HepG2 (cell line): ENCODE results near the gene PLD1. TPM values are rescaled to one million over a fixed set of nuclear protein-coding genes. Genes with fewer than 3 reads are reported as not detected.

Source experiments
- ATAC-seq: fragments of 200-7000 bp; cut with Tn5 transposase; 3 replicates; pipeline ENCODE4 v1.9.1; 2020; ENCODE audit warnings: mild to moderate bottlenecking, moderate library complexity
- BruUV-seq: library from RNA; stranded (reverse); fragments of 400-500 nt; replicated peaks from 2 replicates; lab custom pipeline; 2021; lab: Mats Ljungman, UMichigan
- CTCF ChIA-PET: fragments of 300-600 bp; formaldehyde crosslinking; extraction: SDS; loops from one replicate; lab custom pipeline; 2021; ENCODE audit warnings: low total read pairs, inconsistent platforms, low intra/inter-chr PET ratio; lab: Yijun Ruan, JAX
- POLR2A ChIA-PET: fragments of 350-600 bp; sonication (Branson Sonifier 250); formaldehyde crosslinking; loops from one replicate; lab custom pipeline; 2020; ENCODE audit warnings: antibody characterized with exemption, inconsistent platforms; lab: Yijun Ruan, JAX
- DNase-seq: peaks from one replicate; pipeline ENCODE4 v3.0.0-alpha.2; 2015; ENCODE audit warnings: low spot score
- FAIRE-seq: peaks from 3 replicates; lab custom pipeline; 2011; peaks lifted over from hg19 to GRCh38; lab: Jason Lieb, UNC
- H2AFZ ChIP-seq: one replicate; pipeline ENCODE4 v1.6.1; 2011; ENCODE audit warnings: low read length, inconsistent platforms
- H3K27ac ChIP-seq: fragments of 300-600 bp; 3 replicates; pipeline ENCODE4 v1.8.0; 2011; ENCODE audit warnings: mixed run types, mild to moderate bottlenecking, mixed read lengths, low read length, inconsistent platforms; ENCODE audit not compliant: insufficient read depth; ENCODE audit errors: extremely low read length
- H3K27me3 ChIP-seq, 2 experiments: fragments of 200-600 bp in 1 of 2; 2 replicates in 1 of 2; 3 replicates in 1 of 2; pipeline versions ENCODE4 v1.6.0 to v1.8.0; 2011; ENCODE audit warnings: low read length in 2 of 2, mild to moderate bottlenecking in 2 of 2, moderate library complexity in 2 of 2, inconsistent platforms in 1 of 2; ENCODE audit not compliant: insufficient read depth in 2 of 2, control insufficient read depth in 1 of 2
- H3K36me3 ChIP-seq, 2 experiments: fragments of 200-600 bp in 1 of 2; replicated peaks in 1 of 2; 2 replicates in 1 of 2; 3 replicates in 1 of 2; pipeline versions ENCODE4 v1.5.1 to v1.8.0; 2011; ENCODE audit warnings: low read length in 2 of 2, inconsistent platforms in 1 of 2; ENCODE audit not compliant: insufficient read depth in 2 of 2, control insufficient read depth in 1 of 2
- H3K4me1 ChIP-seq: 2 replicates; pipeline ENCODE4 v1.5.1; 2012; ENCODE audit warnings: low read length, inconsistent platforms; ENCODE audit not compliant: insufficient read depth
- H3K4me2 ChIP-seq: 2 replicates; pipeline ENCODE4 v1.6.0; 2011; ENCODE audit warnings: low read depth, low read length, inconsistent platforms
- H3K4me3 ChIP-seq, 3 experiments: fragments of 200-600 bp in 1 of 3; sonication (generic), shearing (Covaris generic) in 1 of 3; replicated peaks in 1 of 3; 2 replicates each; pipeline ENCODE4 v1.5.1; 2011 to 2016; ENCODE audit warnings: low read length in 3 of 3, inconsistent platforms in 2 of 3, low read depth in 2 of 3, mild to moderate bottlenecking in 2 of 3, control low read depth in 1 of 3, mixed read lengths in 1 of 3; ENCODE audit not compliant: insufficient read depth in 1 of 3
- H3K79me2 ChIP-seq: one replicate; pipeline ENCODE4 v1.6.1; 2011; ENCODE audit warnings: low read length, inconsistent platforms; ENCODE audit not compliant: insufficient read depth
- H3K9ac ChIP-seq: 2 replicates; pipeline ENCODE4 v1.6.0; 2011; ENCODE audit warnings: mild to moderate bottlenecking, low read depth, low read length, inconsistent platforms; ENCODE audit not compliant: insufficient read depth
- H3K9me3 ChIP-seq: 2 replicates; pipeline ENCODE4 v1.5.1; 2012; ENCODE audit warnings: mild to moderate bottlenecking, low read length
- H4K20me1 ChIP-seq: 2 replicates; pipeline ENCODE4 v1.6.0; 2011; ENCODE audit warnings: inconsistent platforms, mild to moderate bottlenecking, low read length, moderate library complexity; ENCODE audit not compliant: insufficient read depth
- FOXJ3 ChIP-seq: sonication (generic); formaldehyde crosslinking; IDR thresholded peaks from 2 replicates; pipeline ENCODE4 v1.4.0; 2020; ENCODE audit warnings: missing genetic modification reagents, mild to moderate bottlenecking, borderline replicate concordance
- KAT8 ChIP-seq: IDR thresholded peaks from 2 replicates; pipeline ENCODE4 v1.6.1; 2016; ENCODE audit warnings: missing genetic modification reagents, missing compliant biosample characterization
- KMT2B ChIP-seq: IDR thresholded peaks from 2 replicates; pipeline ENCODE4 v1.6.1; 2016; ENCODE audit warnings: missing genetic modification reagents, missing compliant biosample characterization
- NFKB2 ChIP-seq: sonication (generic); formaldehyde crosslinking; IDR thresholded peaks from 2 replicates; pipeline ENCODE4 v1.4.0; 2020; ENCODE audit warnings: missing genetic modification reagents, borderline replicate concordance
- PBX2 ChIP-seq: IDR thresholded peaks from 2 replicates; pipeline ENCODE4 v1.6.1; 2016; ENCODE audit warnings: control low read depth
- PCBP2 ChIP-seq: fragments of 200-400 bp; formaldehyde crosslinking; optimal IDR thresholded peaks from 2 replicates; pipeline ENCODE3; 2018; ENCODE audit warnings: low read length, low read depth; ENCODE audit not compliant: poor library complexity, severe bottlenecking
- RARG ChIP-seq: sonication (generic); formaldehyde crosslinking; IDR thresholded peaks from 2 replicates; pipeline ENCODE4 v1.4.0; 2020; ENCODE audit warnings: low read depth, mild to moderate bottlenecking, missing genetic modification reagents
- RBM39 ChIP-seq: fragments of 200-400 bp; formaldehyde crosslinking; IDR thresholded peaks from one replicate; pipeline ENCODE4 v1.6.1; 2018; ENCODE audit warnings: antibody characterized with exemption, mild to moderate bottlenecking, low read depth, low read length; ENCODE audit not compliant: poor library complexity, severe bottlenecking
- RFX5 ChIP-seq: IDR thresholded peaks from 2 replicates; pipeline ENCODE4 v1.6.1; 2011; ENCODE audit warnings: low read depth, low read length, improper control_type of control experiment
- SMAD3 ChIP-seq: sonication (generic); formaldehyde crosslinking; IDR thresholded peaks from 2 replicates; pipeline ENCODE4 v1.4.0; 2020; ENCODE audit warnings: missing genetic modification reagents
- ZKSCAN8 ChIP-seq: IDR thresholded peaks from 2 replicates; pipeline ENCODE4 v1.6.1; 2016; ENCODE audit warnings: borderline replicate concordance, missing genetic modification reagents, missing compliant biosample characterization
- ZNF317 ChIP-seq: sonication (generic); formaldehyde crosslinking; IDR thresholded peaks from 2 replicates; pipeline ENCODE4 v1.5.0; 2020; ENCODE audit warnings: mild to moderate bottlenecking, missing genetic modification reagents
- ZNF414 ChIP-seq: sonication (generic); formaldehyde crosslinking; IDR thresholded peaks from 2 replicates; pipeline ENCODE4 v1.5.0; 2020; ENCODE audit warnings: missing genetic modification reagents
- ZNF781 ChIP-seq: sonication (generic); formaldehyde crosslinking; IDR thresholded peaks from 2 replicates; pipeline ENCODE4 v1.5.1; 2020; ENCODE audit warnings: borderline replicate concordance, mild to moderate bottlenecking, missing genetic modification reagents; ENCODE audit errors: not compliant biosample characterization
- ZNF792 ChIP-seq: IDR thresholded peaks from 2 replicates; pipeline ENCODE4 v1.6.1; 2016
- WGBS: methylation state at CpG from one replicate; pipeline ENCODE4 v1.1.6; 2017; ENCODE audit warnings: low lambda C conversion rate; 5-methylcytosine and 5-hydroxymethylcytosine counted together
- in situ Hi-C: cut with HindIII; loops from 2 replicates; pipeline ENCODE4 v1.10.0; 2017; ENCODE audit warnings: low pct_unique_long_range_greater_than_20kb; ENCODE audit not compliant: extremely low pct_ligation_motif_present
- intact Hi-C: fragments of 100-400 bp; cut with micrococcal nuclease; formaldehyde crosslinking; loops from one replicate; pipeline ENCODE4 v1.10.0; 2022; ENCODE audit not compliant: unreplicated experiment
- polyA plus RNA-seq, 8 experiments: library from polyadenylated mRNA; depleted of rRNA in 3 of 8; stranded (reverse) in 7 of 8; unstranded in 1 of 8; fragments of >200 nt; fragmentation: Illumina TruSeq in 4 of 8; extraction: Trizol in 4 of 8; gene quantifications; 2 replicates each; pipeline versions ENCODE4 v1.2.1 to v1.2.3, GENCODE V29; 2011 to 2016; ENCODE audit warnings: low read depth in 4 of 8, missing spikeins in 1 of 8, mixed read lengths in 1 of 8; ENCODE audit not compliant: insufficient read depth in 1 of 8
- total RNA-seq, 5 experiments: library from RNA; depleted of rRNA; stranded (reverse); fragments of >200 nt; fragmentation: Illumina TruSeq; extraction: Trizol; gene quantifications; 2 replicates each; pipeline ENCODE4 v1.2.3, GENCODE V29; 2016; ENCODE audit warnings: low read depth in 1 of 5

PLD1 gene
- total and polyA plus RNA-seq, 2 of the 13 experiments (the other 11 are each of a cell fraction or from before 2014, with no cell fraction given): 27.1 to 59.4 TPM

- H3K27me3 ChIP-seq: no peaks in the 10 kb centered on the region
- no TSS peak for BruUV-seq
These were observed 193.5 kb downstream of the PLD1 start for GRCh38 chr3:171616798-171617197.

More at GRCh38 chr3:171616798-171617197, 193.5 kb downstream of the PLD1 start:
- POLR2A ChIA-PET: no interaction called here
- Histone ChIP-seq H3K36me3 (peaks cover 16 to 82% of the 10 kb centered on the region in 2 experiments), H3K4me1 (no peaks in the 10 kb centered on the region), H3K4me3 (no peak overlapping the region), H3K9me3 (no peaks in the 10 kb centered on the region), H4K20me1 (no peaks in the 10 kb centered on the region), H3K27ac (no peak overlapping the region), H3K4me2 (no peak overlapping the region), H3K79me2 (no peaks in the 10 kb centered on the region), H2AFZ (no peak overlapping the region), H3K9ac (no peak overlapping the region)
- 97% methylated on average over 4 of the region's 4 CpGs for WGBS
- in situ Hi-C loops: no loop called here
- TF ChIP-seq ZNF792 (CRISPR knock-in tag) (no peak), PCBP2 (no peak), PBX2 (CRISPR knock-in tag) (no peak), ZNF781 (CRISPR knock-in tag) (no peak), KAT8 (CRISPR knock-in tag) (no peak), KMT2B (no peak), ZNF414 (CRISPR knock-in tag) (no peak), ZNF317 (CRISPR knock-in tag) (no peak), SMAD3 (no peak), FOXJ3 (CRISPR knock-in tag) (no peak), NFKB2 (no peak), ZKSCAN8 (CRISPR knock-in tag) (no peak), RFX5 (no peak), RARG (CRISPR knock-in tag) (no peak), RBM39 (no peak)
- intact Hi-C loops: no loop called here
- FAIRE-seq (no peak), ATAC-seq (no peak), DNase-seq (no peak)
- CTCF ChIA-PET: no interaction called here
